GM20000 (cell line): Measurements from ENCODE around the gene NFIB.

Experiments
- DNase-seq: peaks from one replicate; pipeline ENCODE4 v3.0.0; 2012; ENCODE audit warnings: low spot score
- TF ChIP-seq, protein P1 (sequence below): IDR thresholded peaks from 2 replicates; pipeline ENCODE4 v1.5.1; 2012; ENCODE audit warnings: mild to moderate bottlenecking, control low read depth; ENCODE audit errors: extremely low read depth, missing control alignments

NFIB gene

DNA sequence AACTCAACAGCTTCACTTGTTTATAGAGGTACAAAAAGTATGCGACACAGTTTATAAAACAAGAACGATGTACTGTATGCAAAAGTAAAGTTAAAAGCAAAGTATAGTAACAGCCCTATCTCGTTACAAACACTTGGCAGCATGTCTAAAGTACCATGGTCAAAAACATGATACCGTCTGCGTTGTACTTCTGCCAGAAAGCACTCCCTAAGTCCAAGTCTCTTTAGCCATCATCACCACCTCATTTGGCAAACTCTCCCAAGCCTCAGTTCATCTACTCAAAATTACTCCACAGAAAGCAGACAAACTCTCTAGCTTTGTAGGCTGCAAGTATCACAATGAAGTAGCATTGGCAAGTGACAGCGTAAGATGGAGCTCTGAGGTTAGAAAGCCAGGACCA is 73.4 kb downstream of the NFIB start:
- DNase-seq = no peak
- TF ChIP-seq, protein P1, sequence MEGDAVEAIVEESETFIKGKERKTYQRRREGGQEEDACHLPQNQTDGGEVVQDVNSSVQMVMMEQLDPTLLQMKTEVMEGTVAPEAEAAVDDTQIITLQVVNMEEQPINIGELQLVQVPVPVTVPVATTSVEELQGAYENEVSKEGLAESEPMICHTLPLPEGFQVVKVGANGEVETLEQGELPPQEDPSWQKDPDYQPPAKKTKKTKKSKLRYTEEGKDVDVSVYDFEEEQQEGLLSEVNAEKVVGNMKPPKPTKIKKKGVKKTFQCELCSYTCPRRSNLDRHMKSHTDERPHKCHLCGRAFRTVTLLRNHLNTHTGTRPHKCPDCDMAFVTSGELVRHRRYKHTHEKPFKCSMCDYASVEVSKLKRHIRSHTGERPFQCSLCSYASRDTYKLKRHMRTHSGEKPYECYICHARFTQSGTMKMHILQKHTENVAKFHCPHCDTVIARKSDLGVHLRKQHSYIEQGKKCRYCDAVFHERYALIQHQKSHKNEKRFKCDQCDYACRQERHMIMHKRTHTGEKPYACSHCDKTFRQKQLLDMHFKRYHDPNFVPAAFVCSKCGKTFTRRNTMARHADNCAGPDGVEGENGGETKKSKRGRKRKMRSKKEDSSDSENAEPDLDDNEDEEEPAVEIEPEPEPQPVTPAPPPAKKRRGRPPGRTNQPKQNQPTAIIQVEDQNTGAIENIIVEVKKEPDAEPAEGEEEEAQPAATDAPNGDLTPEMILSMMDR = no peak

DNA sequence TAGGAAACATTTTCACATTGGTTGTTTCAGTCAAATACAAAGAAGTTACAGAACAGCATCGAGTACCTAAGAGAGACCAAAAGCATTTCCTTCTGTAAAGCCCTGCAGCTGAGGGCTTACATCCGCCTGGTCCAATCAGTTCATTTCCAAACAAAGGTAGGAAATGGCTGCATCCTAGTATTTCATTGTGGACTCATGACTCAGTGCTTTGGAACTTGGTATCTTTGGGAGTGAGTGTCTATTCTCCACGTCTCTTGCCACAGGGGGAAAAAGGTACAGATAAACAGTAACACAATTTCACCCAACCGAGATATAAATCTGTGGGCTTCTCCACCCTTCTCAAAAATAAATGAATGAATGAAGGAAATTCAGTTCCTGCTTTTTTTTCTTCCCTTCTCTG is 75.4 kb downstream of the NFIB start:
- DNase-seq = no peak
- TF ChIP-seq, protein P1 = no peak

DNA sequence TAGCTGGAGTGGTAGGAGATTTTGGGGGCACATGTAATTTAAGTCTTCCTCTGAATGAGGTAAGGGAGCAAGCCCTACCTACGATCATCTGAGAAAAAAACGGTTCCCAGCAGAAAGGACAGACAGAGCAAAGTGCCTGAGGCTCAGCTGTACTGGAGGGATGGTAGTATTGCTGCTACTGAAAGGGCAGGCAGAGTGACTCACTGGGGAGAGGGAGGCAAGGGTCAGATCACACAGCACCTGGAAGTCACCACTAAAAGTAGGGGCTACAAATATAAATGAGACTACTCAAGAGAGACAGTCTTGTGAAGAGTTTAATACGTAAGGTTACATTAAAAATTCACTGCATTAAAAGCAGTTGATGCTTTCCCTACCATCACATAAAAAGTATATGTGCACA is 75.9 kb downstream of the NFIB start:
- no peak for DNase-seq
- TF ChIP-seq, protein P1 = no peak

DNA sequence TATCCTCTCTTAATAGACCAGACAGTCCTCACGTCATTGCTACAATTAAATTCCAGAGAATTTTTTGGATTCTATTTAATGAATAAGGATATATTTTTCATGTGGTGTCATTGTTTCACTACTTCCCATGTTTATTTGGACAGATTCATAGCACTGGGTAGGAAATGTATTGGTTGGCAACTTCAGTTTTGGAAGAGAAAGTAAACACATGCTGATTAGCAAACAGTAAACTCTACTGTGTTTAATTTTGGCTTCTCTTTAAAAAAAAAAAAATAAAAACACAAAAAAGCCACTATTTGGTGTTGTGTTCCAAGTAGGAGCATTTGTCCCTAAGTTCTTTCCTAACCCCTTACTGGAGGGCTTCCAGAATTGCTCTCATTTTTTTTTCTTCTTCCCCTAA is 77.3 kb downstream of the NFIB start:
- TF ChIP-seq, protein P1 = no peak
- no peak for DNase-seq

DNA sequence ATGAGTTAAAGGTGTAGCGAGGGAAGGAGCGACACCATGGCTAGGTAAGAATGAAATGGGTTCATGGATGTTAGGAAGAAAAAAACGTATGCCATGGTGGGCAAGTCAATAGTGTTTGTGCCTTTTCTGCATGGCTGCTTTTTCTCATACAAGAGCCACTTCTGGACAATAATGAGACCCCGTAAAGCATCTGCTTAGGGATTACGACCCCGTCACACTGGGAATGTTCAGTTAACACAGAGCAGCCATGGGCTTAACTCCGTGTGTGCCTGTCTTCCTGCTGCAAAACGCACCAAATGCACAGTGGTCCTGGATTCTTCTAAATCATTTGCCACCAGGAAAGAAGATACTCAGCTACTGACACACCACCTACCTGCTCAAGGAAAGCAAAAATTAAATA is 81.8 kb downstream of the NFIB start:
- DNase-seq = no peak

DNA sequence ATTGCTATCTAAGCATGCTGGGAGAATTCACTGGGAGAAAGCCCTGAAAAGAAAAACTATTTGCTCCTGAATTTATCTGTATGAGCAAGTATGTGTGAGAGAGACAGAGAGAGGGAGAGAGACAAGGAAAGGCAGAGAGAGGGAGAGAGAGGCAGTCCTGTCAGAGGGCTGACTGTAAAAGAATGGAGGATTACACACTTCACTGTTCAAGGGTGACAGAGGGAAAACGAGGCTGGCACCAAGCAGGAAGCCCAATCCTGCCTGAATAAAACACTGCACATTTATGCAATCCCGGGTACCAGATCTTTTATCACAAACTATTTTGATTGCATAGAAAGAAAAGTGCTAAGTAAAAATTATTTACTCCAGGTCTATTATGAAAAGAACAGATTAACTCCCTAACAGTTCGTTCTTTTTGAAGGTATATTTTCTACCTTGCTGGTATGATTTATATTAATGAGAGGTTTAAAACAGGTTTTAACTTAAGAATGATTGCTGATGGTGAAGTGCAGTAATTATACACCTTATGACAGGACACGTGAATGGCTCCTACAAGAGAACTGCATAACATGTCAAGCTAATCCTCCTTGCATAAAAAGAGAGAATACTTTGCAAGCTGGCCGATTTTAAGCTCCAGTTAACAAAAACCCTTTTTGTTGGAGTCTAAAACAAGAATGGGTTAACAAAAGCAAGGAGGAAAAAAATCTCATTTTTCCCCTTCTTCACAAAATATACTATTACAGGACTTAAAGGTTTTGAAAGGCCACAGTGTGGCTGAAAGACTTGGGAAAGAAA is 82.5 kb downstream of the NFIB start:
- TF ChIP-seq, protein P1 = no peak
- no peak for DNase-seq

More for the DNA sequence above, 81.8 kb downstream of the NFIB start:
- TF ChIP-seq, protein P1 = no peak

DNA sequence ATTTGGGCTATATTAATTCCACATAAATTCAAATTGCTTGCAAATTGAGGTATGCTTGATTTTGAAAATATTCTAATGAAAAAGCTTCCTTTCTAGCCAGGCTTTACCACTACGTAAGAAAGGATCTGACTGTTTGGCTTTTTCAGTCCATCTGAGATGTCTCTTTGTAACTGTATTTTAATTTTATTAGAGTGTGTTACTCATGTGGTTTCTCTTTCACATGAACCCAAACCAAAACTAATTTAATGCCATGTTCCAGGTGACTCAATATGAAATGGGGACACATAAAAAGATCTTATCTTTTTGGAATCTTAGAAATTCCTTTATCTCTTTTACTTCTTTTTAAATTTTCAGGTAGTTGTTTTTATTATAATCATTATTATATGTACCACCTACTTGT is 85.3 kb downstream of the NFIB start:
- TF ChIP-seq, protein P1 = no peak
- DNase-seq = no peak
